T-helper 1 cell (primary cell): ENCODE measurements around the gene PDGFD.

Experiments used
- DNase-seq, 5 donors: peaks; one replicate each; pipeline ENCODE4 v3.0.0-alpha.2; 2012 to 2020

Gene PDGFD

GRCh38 chr11:103880968-103881367 is 283.0 kb downstream of the PDGFD start:
- no peak for DNase-seq

GRCh38 chr11:103878646-103879045 is 285.3 kb downstream of the PDGFD start:
- no peak for DNase-seq

- no peak for DNase-seq
Observed at GRCh38 chr11:103877221-103877620, 286.7 kb downstream of the PDGFD start.

GRCh38 chr11:103875855-103876510 is 288.0 kb downstream of the PDGFD start:
- no peak for DNase-seq

- DNase-seq = no peak
Observed at GRCh38 chr11:103872748-103873147, 291.2 kb downstream of the PDGFD start.

GRCh38 chr11:103871923-103872551 is 291.9 kb downstream of the PDGFD start:
- no peak for DNase-seq

- DNase-seq = no peak
Observed at GRCh38 chr11:103870821-103871309, 293.1 kb downstream of the PDGFD start.

GRCh38 chr11:103867481-103867880 is 296.5 kb downstream of the PDGFD start:
- no peak for DNase-seq

GRCh38 chr11:103863497-103863896 is 300.4 kb downstream of the PDGFD start:
- no peak for DNase-seq

GRCh38 chr11:103862802-103863174 is 301.2 kb downstream of the PDGFD start:
- DNase-seq = no peak

- no peak for DNase-seq
Observed at GRCh38 chr11:103862094-103862801, 301.7 kb downstream of the PDGFD start.
